T47D (cell line): ENCODE data around the gene KRTAP19-7.

Source experiments
- DNase-seq, 2 experiments: peaks; one replicate each; pipeline versions ENCODE4 v3.0.0 to v3.0.0-alpha.2; 2011 to 2012; ENCODE audit warnings: low read depth in 1 of 2, low spot score in 1 of 2
- JUND ChIP-seq: IDR thresholded peaks from 2 replicates; pipeline ENCODE4 v1.6.1; 2012; ENCODE audit warnings: low read depth
- in situ Hi-C: cut with HindIII; loops from 2 replicates; pipeline ENCODE4 v1.10.0; 2016; ENCODE audit warnings: low sequenced_read_pairs, low pct_unique_long_range_greater_than_20kb

KRTAP19-7 gene

DNA sequence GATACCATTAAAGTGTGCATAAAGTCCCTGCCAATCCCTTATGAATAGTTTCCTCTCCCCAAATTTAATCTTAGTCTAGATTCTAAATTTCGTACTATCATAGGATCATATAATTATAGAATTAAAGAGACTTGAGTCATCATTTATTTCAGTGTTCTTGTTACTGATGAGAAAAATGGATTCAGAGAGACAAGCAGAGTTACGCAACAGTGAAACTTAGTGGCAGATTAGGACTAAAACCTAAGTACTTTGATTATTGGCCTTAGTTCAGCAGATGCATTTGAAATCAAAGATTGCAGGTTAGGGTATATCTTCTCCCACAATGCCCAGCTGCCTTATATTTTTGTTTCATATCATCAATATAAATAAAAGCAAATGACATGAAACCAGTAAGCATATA lies 843 bp upstream of the KRTAP19-7 start:
- in situ Hi-C loops, result no loop called here
- no peak for DNase-seq
- no peak for TF ChIP-seq JUND

DNA sequence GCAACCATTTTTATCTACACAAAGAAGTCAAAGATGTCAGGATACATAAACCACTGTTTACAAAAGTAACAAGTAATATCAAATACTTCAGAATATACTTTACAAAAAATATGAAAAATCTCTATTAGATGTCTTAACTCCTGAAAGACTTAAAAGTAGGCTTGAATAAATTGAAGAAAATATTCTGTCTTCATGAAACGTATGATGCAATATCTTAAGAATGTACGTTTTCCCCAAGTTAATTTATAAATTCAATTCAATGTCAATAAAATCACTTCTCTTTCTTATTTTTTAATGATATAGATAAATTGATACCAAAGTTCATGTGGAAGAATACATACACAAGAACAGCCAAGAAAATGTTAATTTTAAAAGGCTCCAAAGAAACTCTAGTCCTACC lies 6.0 kb downstream of the KRTAP19-7 start:
- in situ Hi-C loops, result no loop called here
- no peak for TF ChIP-seq JUND
- no peak for DNase-seq

DNA sequence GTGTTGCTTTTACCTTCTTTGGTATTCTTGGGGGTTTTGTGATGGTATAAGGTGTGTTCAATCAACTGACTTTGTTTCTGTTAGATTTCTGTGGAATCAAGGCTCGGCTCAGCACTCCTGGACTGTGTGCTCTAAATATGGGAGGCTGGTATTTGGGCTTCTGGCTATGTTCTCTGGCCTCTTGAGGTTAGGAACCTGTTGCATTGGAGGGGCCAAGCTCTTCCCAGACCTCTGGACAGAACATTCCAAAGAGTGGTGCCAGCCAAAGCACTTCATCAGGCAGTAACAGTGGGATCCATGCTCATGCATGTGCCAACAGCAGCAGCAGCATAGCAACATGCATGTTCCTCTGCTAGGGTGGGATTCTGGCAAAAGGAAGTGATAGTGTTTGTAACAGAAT lies 8.3 kb downstream of the KRTAP19-7 start:
- TF ChIP-seq JUND, result no peak
- no peak for DNase-seq
- in situ Hi-C loops, result no loop called here

DNA sequence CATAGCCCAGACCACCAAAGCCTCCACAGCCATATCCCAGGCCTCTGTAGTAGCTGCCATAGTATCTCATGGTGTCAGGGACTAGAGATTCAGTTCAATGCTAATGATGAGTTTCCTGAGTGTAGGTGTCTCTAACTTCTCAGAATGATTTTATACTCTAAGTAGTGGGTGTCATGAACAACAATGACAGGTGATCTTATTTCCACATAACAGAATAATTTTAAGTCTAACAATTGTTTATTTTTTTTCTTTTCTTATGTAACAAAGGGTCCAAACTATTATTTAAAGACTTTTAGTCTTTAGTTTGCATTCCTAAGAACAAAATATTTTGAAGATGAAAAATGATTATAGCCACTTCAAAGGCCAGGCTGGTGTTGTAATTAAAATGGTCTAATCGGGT lies 19.4 kb downstream of the KRTAP19-7 start, which contains the start of gene KRTAP19-6:
KRTAP19-6 (minus strand) TSS at position 101 of the 400 bp plus-strand sequence; CDS start at position 70, 31 bp downstream.
- in situ Hi-C loops, result no loop called here
- no peak for DNase-seq
- no peak for TF ChIP-seq JUND

DNA sequence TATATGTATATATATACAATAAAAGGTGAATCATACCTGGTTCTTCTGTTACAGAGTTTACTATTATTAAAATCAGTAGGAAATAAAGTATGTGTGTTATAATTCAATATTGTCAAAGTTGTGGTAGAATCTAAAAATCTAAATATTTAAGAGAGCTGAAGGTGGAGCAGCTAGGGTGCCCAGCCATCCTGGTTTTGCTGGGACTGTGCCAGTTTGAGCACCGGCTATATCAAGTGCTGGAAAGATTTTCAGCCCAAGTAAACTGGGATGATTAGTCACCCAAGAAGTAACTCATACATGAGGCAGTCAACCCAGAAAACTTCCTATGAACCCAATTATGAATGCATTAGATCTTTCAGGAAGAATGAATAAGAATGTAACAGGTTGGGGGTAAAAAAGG lies 42.2 kb downstream of the KRTAP19-7 start:
- TF ChIP-seq JUND, result no peak
- DNase-seq, result no peak
- in situ Hi-C loops, result no loop called here

DNA sequence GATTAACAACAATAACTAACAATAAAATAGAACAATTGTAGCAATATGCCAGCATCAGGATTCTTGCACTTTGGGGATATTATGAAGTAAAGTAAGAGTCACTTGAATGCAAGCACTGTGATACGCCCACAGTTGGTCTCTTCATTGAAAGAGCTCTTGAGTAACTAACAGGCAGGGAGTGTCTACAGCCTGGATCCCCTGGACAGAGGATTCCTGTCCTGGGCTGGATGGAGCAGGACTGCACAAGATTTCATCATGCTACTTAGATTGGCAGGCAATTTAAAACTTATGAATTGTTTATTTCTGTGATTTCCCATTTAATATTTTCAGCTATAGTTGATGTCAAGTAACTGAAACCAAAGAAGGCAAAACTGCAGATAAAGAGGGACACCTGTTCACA lies 45.4 kb downstream of the KRTAP19-7 start:
- no peak for TF ChIP-seq JUND
- in situ Hi-C loops, result no loop called here
- DNase-seq, result no peak
